ENCODE measurements around the gene HNRNPA2B1.
"Not testable (repeated sequence)": the region's sequence is repeated elsewhere in the genome, so short reads cannot be mapped to it uniquely, and the experiment has no call there.

HNRNPA2B1 gene

DNA sequence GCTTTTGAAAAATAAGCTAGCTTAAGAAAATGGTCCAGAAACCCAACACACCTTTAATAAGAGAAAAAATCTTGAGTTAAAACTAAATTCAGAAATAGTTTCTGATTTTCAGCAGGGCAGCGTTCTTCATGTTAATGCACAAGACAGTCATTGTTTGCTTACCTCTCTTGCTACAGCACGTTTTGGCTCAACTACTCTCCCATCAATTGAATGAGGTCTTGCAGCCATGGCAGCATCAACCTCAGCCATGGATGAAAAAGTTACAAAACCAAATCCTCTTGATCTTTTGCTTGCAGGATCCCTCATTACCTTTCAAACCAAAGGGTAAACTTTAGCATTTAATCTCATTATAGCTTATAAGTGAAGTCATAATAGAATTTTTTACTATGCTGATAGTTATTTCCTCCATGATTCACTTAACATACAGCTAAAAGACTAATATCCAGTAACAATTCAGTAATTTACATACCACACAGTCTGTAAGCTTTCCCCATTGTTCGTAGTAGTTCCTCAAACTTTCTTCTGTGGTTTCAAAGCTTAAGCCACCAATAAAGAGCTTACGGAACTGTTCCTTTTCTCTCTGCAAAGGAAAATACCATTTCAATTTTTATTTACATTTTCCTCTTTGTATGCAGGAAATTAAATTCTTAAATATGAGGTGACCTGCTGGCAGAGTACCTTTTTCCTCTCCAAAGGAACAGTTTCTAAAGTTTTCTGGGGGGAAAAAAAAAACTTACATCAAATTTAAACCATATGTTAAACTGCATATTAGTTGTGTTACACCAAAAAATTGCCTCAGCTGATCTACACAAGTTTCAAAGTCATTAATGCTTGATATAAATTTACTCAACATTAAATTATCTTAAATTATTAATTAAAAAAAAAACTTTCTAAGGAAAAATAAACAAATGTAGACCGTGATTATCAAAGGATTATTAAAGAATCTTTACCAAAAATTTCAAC lies 3.1 kb downstream of the HNRNPA2B1 start:
- DNase-seq = no peak

DNA sequence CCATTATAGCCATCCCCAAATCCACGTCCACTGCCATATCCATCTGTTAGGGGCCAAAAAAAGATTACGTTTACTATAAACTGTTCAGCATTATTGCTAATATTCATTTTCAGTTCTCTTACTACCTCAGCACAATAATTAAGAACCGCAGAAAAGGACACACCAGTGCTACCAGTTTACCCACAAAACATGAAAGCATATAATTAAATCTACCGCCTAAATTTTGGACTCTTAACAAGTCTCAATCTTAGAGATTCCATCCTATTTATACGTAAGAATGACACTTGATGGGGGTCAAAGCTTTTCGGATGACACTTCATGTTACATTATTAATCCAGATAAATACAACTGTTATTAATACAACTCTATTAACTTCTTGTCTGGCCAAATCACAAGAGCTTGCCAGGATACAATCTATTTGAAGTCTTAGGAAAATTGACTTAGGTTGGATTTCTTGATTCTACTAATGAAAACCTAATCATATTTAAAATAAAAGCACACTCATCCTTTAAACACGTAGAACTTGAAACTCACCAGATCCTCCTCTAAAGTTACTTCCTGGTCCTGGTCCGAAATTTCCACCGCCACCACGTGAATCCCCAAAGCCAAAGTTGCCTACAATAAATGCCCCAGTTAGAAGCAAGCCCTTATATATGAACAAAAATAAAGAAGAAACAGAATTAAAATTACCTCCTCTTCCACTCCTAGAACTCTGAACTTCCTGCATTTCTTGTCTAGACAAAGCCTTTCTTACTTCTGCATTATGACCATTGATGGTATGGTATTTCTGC lies 4.5 kb downstream of the HNRNPA2B1 start:
- no peak for DNase-seq

GRCh38 chr7:26195182-26195581 lies 5.4 kb downstream of the HNRNPA2B1 start:
- DNase-seq = no peak

DNA sequence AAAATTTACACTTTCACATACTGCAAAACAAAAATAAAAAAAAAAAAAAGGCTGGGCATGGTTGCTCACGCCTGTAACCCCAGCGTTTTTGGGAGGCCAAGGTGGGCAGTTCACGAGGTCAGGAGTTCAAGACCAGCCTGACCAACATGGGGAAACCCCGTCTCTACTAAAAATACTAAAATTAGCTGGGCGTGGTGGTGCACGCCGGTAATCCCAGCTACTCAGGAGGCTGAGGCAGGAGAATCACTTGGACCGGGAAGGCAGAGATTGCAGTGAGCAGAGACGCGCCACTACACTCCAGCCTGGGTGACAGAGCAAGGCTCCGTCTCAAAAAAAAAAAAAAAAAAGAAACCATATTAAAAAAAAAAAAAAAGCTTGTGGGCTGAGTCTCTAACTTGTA lies 5.8 kb downstream of the HNRNPA2B1 start:
- not testable (repeated sequence) for DNase-seq

DNA sequence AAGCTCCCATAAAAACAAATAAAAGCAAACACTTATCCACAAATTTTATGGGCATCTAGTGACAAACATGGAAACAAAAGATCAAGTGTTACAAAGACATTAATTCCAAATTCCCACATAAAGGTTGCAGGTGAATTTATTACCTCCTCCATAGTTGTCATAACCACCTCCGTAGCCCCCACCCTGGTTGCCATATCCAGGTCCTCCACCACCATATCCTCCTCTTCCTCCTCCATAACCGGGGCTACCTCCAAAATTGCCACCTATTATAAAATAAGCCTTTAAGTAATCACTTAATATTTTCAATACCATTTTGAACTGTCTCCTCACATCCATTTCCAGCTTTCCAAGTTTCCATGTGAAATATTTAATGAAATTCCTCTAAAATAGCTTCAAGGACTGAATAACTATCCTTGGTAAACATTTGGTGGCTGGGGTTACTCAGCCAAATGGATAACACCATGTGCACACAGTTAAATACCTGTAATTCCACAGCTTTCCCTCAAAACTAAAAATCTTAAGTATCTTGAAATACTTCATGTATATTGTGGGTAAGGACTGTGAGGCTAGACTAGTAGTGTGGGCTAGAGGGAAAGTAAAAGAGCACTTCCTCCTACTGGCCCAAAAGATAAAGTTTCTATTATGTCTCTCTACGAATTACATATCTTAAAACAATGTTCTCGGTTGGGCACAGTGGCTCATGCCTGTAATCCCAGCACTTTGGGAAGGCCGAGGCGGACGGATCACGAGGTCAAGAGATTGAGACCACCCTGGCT lies 6.9 kb downstream of the HNRNPA2B1 start:
- no peak for DNase-seq

GRCh38 chr7:26192485-26193087 lies 8.0 kb downstream of the HNRNPA2B1 start:
- DNase-seq = no peak

GRCh38 chr7:26191974-26192479 lies 8.5 kb downstream of the HNRNPA2B1 start:
- DNase-seq = no peak

GRCh38 chr7:26191233-26191973 lies 9.1 kb downstream of the HNRNPA2B1 start:
- DNase-seq = no peak

DNA sequence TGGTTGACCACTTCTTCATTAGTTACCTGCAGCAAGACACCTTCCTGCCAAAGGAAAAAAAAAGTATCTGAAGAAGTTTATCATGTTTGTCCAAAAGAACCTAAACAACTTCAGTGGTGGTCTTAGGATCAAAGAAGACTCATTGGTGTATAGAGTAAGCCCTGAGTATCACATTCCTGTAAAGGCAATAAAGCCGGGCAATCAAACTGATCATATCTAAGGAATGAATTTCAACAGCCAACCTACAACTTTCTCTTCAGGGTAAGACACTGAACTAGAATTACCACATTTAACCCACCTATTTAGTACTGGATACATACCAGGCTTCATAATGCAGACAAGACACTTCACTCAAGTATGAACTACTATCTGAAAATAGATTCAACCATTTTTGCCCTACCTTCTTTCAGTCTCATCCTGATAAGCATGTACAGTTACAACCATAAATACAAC lies 10.1 kb downstream of the HNRNPA2B1 start:
- no peak for DNase-seq

DNA sequence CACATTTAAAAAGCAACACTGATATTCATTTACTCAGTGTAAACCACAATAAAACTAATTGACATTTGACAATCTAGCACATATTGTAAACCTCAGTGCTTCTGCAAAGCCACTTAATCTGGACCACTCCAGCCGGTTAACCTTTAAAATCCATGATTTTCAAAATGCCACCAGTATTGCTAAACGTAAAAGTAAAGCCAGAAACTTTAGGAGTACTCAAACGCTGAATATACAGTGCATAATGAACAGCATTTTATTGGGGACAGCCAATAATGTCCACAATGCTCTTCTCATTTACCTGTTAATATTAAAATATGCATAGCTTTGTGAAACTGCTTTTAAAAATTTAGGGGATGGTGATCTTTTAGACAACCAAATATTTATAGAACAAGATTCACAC lies 10.8 kb downstream of the HNRNPA2B1 start:
- DNase-seq = no peak

DNA sequence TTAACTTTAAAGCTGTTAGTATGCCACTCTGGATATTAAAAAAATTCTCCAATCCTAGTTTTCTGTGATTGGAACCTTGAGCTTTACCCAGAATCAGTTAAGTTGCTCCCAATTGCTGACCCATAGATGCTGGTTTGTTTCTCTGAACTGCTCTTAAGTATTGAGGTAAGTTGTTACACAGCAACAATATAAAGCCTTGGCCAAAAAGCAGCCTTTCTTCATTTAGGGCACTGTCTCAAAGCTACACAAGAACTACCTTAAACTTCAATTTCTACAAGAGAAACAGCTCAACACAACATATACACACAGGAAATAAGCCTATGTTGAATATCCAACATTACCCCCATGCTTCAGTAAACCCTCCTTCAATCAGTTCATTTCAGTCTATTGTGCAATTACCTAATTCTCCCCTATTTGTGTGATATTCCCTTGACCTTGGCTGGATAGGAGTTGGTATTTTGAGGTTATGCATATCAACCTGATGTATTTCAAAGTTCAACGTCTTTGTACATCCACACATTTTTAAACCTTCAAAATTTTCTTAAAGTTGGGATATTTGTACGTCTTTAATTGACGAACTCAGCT lies 11.5 kb downstream of the HNRNPA2B1 start:
- DNase-seq = no peak

DNA sequence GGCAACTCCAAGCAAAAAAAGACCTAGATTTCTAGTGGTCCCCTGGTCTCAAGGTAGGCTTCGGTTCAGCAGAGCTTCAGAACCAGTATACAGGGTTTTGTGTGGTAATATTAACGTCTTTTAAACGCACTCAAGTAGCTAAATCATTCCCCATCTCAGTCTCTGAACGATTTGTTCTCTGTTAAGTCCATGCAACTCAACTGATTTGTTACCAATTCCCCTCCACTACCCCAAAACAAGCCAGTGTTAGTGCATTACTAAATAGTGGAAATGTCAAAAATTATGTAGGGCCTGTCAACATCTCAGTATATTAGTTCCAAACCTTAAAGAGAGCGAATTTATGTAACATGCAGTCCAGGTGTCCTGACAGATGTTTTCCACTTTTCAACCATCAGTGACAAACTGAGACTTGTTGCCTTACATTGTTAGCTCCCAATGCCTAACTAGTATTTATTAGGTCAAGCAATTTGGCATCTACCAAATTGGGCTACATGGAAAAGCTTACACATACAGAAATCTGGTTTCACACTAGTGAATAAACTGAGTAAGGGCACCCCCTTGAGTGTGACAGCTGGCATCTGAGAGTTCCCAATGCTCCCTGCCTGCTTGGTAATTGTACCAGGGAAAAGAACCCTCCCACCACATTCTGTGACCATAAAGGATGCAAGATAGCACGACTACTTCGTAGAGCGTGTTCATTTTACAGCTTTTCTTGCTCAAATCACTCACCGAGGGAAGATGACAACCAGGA lies 12.2 kb downstream of the HNRNPA2B1 start:
- DNase-seq = no peak

DNA sequence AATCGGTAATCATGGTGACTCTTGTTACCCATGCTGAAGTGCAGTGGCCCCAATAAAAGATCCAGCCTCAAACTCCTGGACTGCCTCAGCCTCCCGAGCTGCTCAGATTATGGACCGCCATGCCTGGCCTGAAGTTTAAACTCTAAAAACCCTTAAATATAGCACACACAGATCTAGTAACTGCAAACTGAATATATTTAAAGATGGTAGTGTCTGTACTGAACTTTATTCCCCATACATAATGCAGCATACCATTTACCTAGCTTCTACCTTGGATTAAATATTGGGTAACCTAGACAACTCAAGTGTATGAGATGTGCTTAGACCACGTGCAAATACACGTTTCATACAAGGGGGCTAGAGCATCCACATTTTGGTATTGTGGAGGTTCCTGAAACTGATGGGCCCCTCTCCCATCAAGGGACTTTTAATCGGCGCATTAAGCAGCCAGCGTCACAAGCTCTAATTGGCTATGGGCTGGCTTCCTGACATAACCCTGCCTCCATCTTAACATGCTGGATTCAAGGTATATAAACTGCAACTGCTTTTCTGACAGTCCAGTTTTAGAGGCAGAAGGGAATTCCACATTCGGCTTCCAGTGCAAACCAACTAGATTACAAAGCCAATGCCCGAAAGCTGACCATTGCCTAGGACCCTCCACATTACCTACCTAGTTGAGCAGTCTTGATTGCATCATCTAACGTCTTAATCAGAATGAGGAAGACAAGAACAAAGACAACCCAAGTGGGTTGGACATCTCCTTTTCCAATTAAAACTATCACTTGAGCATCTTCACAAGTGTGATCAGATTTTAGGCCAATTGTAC lies 13.0 kb downstream of the HNRNPA2B1 start:
- no peak for DNase-seq

DNA sequence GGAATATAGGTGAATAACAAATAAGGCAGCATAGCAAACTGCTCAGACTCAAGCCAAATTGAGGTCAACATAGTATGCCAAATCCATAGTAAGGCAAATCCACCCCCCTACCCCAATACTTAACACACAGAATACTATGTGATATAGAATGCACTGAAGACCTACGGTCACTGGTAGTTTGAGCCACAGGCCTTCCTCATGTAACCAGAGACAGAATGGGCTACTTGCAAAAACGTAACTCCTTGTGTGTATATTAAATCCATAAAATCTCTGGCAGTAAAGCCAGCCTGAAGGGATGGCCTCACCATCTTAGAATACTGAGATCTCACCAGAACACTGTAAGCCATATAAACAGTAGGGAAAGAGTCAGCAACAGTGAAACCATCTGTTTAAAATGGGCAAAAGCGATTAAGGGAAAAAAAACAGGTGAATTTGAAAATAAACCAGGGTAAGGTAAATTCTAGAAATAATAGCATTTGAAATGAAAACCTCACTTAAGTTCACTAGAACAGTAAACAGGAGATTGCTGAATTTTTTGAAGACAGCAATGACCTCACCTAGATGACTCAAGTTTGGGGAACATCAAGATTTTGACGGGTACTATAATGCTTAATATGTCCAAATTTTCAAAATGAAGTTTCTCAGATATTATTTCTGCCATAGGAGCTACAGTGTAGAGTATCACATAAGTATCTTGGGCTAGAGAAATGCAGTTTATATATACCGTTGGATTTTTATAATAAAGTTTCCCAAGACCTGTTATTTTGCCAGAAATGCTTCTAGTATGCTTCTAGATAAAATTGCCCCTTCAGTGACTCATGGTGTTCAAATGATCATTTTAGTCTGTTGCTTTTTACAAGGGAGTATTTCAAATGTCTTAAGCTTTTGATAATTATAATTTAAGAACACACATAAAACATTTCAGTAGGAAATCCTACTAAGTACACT lies 13.9 kb downstream of the HNRNPA2B1 start:
- no peak for DNase-seq

- no peak for DNase-seq
Observed at GRCh38 chr7:26185844-26186180, 14.7 kb downstream of the HNRNPA2B1 start.

GRCh38 chr7:26185131-26185843 lies 15.3 kb downstream of the HNRNPA2B1 start:
- DNase-seq = no peak

GRCh38 chr7:26184281-26185101 lies 16.1 kb downstream of the HNRNPA2B1 start:
- not testable (repeated sequence) for DNase-seq
